ENCODE data around the gene AK5.

Gene AK5

DNA sequence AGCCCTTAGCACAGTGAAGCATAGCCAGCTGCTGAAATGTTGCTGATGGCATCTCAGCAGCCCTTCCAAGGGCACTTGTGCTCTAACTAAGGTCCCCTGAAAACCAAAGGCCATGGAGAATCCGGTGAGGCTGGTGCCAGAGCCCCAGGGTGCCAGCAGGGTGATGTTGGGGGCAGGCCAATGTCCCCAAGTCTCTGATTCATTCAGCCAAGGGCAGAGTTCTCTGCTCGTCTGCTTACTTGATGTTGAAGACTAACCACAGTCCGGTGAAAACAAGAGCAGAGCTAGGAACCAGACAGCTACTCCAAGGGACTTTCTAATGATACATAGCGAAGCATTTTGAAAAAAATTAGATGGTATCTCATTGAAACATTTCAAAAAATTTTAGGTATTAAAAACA, 250.8 kb downstream of the AK5 start:
- no peaks in the 10 kb centered on the region for H3K27me3 ChIP-seq (ENCODE audit: control insufficient read depth in 3 of 3, insufficient read depth in 3 of 3, low read depth in 1 of 3, low read length in 3 of 3)
- no peaks in the 10 kb centered on the region for H3K36me3 ChIP-seq (replicated peaks in 1 of 2; ENCODE audit: control insufficient read depth in 2 of 2, insufficient read depth in 2 of 2, low read length in 2 of 2)
- H2AFZ ChIP-seq (ENCODE audit: low read length): no peak overlapping the region
- no peak overlapping the region for H4K8ac ChIP-seq (ENCODE audit: low read depth, low read length)
- DNase-seq (ENCODE audit: low spot score): no peak
- H3K14ac ChIP-seq (ENCODE audit: low read length): no peak overlapping the region
- no peak overlapping the region for H3K9ac ChIP-seq (ENCODE audit: low read depth, low read length, poor library complexity)
- H3K23ac ChIP-seq (ENCODE audit: low read depth, low read length, poor library complexity): no peak overlapping the region
- no peak overlapping the region for H3K18ac ChIP-seq (ENCODE audit: low read length)
- no peak overlapping the region for H2BK12ac ChIP-seq (ENCODE audit: low read length)
- H2BK15ac ChIP-seq (ENCODE audit: low read length): no peak overlapping the region
- no peak overlapping the region for H2BK120ac ChIP-seq (ENCODE audit: low read depth, low read length)
- H2BK5ac ChIP-seq (ENCODE audit: low read length): no peak overlapping the region
- H3K9me3 ChIP-seq (replicated peaks in 1 of 2; ENCODE audit: control insufficient read depth in 2 of 2, insufficient read depth in 1 of 2, low read depth in 1 of 2, low read length in 2 of 2): no peaks in the 10 kb centered on the region
- H3K4me2 ChIP-seq (ENCODE audit: insufficient read depth, low read length, poor library complexity, severe bottlenecking): no peak overlapping the region
- no CpG with 5 or more reads among the region's 4 CpGs for WGBS, 2 donors (ENCODE audit: extremely low coverage in 2 of 2, insufficient read length in 2 of 2, insufficient replicate concordance in 1 of 2)
- H3K27ac ChIP-seq (replicated peaks; ENCODE audit: low read length): no peak overlapping the region
- H3K79me1 ChIP-seq (ENCODE audit: low read depth, low read length): no peaks in the 10 kb centered on the region
- H4K91ac ChIP-seq (ENCODE audit: low read depth, low read length, poor library complexity): no peak overlapping the region
- no peak overlapping the region for H3K4me3 ChIP-seq (ENCODE audit: low read length in 2 of 2)
- H3K4ac ChIP-seq (ENCODE audit: low read length): no peak overlapping the region
- no peak overlapping the region for H2AK5ac ChIP-seq (ENCODE audit: low read depth, low read length)
- H3K4me1 ChIP-seq (ENCODE audit: control insufficient read depth in 2 of 2, insufficient read depth in 1 of 2, low read depth in 1 of 2, low read length in 2 of 2): no peaks in the 10 kb centered on the region

DNA sequence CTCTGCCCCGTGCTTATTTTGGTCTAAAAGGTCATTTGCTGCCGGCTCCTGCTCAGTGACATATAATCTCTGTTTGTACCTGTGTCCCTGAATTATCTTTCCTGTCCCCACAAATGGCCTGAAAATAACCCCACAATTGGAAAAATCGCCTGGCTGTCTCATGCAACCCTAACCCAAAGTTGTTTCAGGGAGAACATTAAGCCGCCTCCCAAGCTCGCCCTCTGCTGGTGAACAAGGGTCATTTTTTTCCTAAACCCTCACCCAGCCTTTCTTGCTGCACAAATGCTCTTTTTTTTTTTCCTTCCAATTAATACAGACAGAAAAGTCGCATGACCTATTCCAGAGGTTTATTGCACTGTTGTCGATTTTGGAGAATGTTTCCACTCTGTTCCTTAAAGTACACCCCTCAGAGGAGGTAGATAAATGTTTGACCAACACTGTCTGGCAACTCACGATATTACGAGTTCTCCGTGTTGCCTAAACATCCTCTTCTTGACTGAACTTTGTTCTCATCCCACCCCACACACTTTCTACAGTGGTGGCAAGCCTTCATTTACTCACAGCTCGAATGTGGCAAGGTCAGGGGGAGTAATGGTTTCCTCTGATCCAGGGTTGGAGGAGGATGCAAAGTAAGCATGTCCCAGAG, 252.0 kb downstream of the AK5 start:
- Histone ChIP-seq H3K14ac (ENCODE audit: low read length) (no peak overlapping the region), H3K9ac (ENCODE audit: low read depth, low read length, poor library complexity) (no peak overlapping the region), H3K4me2 (ENCODE audit: insufficient read depth, low read length, poor library complexity, severe bottlenecking) (no peak overlapping the region), H4K91ac (ENCODE audit: low read depth, low read length, poor library complexity) (no peak overlapping the region), H3K4me3 (ENCODE audit: low read length in 2 of 2) (no peak overlapping the region), H3K36me3 (replicated peaks in 1 of 2; ENCODE audit: control insufficient read depth in 2 of 2, insufficient read depth in 2 of 2, low read length in 2 of 2) (no peaks in the 10 kb centered on the region), H3K9me3 (replicated peaks in 1 of 2; ENCODE audit: control insufficient read depth in 2 of 2, insufficient read depth in 1 of 2, low read depth in 1 of 2, low read length in 2 of 2) (no peaks in the 10 kb centered on the region), H4K8ac (ENCODE audit: low read depth, low read length) (no peak overlapping the region), H3K23ac (ENCODE audit: low read depth, low read length, poor library complexity) (no peak overlapping the region), H2AFZ (ENCODE audit: low read length) (peak overlapping the region; percentile 61), H3K4me1 (ENCODE audit: control insufficient read depth in 2 of 2, insufficient read depth in 1 of 2, low read depth in 1 of 2, low read length in 2 of 2) (no peaks in the 10 kb centered on the region), H3K27ac (replicated peaks; ENCODE audit: low read length) (no peak overlapping the region), H2BK5ac (ENCODE audit: low read length) (no peak overlapping the region), H3K27me3 (ENCODE audit: control insufficient read depth in 3 of 3, insufficient read depth in 3 of 3, low read depth in 1 of 3, low read length in 3 of 3) (no peaks in the 10 kb centered on the region), H2AK5ac (ENCODE audit: low read depth, low read length) (no peak overlapping the region), H3K4ac (ENCODE audit: low read length) (no peak overlapping the region), H3K79me1 (ENCODE audit: low read depth, low read length) (no peaks in the 10 kb centered on the region), H2BK120ac (ENCODE audit: low read depth, low read length) (no peak overlapping the region), H3K18ac (ENCODE audit: low read length) (no peak overlapping the region), H2BK12ac (ENCODE audit: low read length) (no peak overlapping the region), H2BK15ac (ENCODE audit: low read length) (no peak overlapping the region)
- WGBS, 2 donors (ENCODE audit: extremely low coverage in 2 of 2, insufficient read length in 2 of 2, insufficient replicate concordance in 1 of 2): no CpG with 5 or more reads among the region's 11 CpGs
- DNase-seq (ENCODE audit: low spot score): peak; percentile 52

DNA sequence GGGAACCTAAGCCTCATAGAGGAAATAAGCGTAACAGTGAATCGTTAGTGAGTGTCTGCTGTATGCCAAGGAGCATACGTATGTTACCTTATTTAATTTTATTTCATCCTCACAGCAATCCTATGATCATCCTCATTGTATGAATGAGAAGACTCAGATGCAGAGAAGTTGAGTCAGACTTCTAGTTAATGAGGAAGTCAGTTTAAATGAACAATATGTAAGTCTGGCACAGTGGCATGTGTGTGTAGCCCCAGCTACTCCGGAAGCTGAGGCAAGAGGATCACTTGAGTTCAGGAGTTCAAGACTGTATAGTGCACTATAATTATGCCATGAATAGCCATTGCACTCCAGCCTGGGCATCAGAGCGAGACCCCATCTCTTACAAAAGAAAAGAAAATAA, 252.6 kb downstream of the AK5 start:
- Histone ChIP-seq H3K9ac (ENCODE audit: low read depth, low read length, poor library complexity) (no peak overlapping the region), H2BK5ac (ENCODE audit: low read length) (no peak overlapping the region), H2BK15ac (ENCODE audit: low read length) (no peak overlapping the region), H2AFZ (ENCODE audit: low read length) (no peak overlapping the region), H3K36me3 (replicated peaks in 1 of 2; ENCODE audit: control insufficient read depth in 2 of 2, insufficient read depth in 2 of 2, low read length in 2 of 2) (no peaks in the 10 kb centered on the region), H2AK5ac (ENCODE audit: low read depth, low read length) (no peak overlapping the region), H3K23ac (ENCODE audit: low read depth, low read length, poor library complexity) (no peak overlapping the region), H3K27me3 (ENCODE audit: control insufficient read depth in 3 of 3, insufficient read depth in 3 of 3, low read depth in 1 of 3, low read length in 3 of 3) (no peaks in the 10 kb centered on the region), H3K27ac (replicated peaks; ENCODE audit: low read length) (no peak overlapping the region), H3K79me1 (ENCODE audit: low read depth, low read length) (no peaks in the 10 kb centered on the region), H4K8ac (ENCODE audit: low read depth, low read length) (no peak overlapping the region), H2BK120ac (ENCODE audit: low read depth, low read length) (no peak overlapping the region), H3K18ac (ENCODE audit: low read length) (no peak overlapping the region), H3K4me2 (ENCODE audit: insufficient read depth, low read length, poor library complexity, severe bottlenecking) (no peak overlapping the region), H3K4me3 (ENCODE audit: low read length in 2 of 2) (no peak overlapping the region), H3K14ac (ENCODE audit: low read length) (no peak overlapping the region), H4K91ac (ENCODE audit: low read depth, low read length, poor library complexity) (no peak overlapping the region), H3K4me1 (ENCODE audit: control insufficient read depth in 2 of 2, insufficient read depth in 1 of 2, low read depth in 1 of 2, low read length in 2 of 2) (peaks cover 0 to 2% of the 10 kb centered on the region in 2 donors), H3K4ac (ENCODE audit: low read length) (no peak overlapping the region), H3K9me3 (replicated peaks in 1 of 2; ENCODE audit: control insufficient read depth in 2 of 2, insufficient read depth in 1 of 2, low read depth in 1 of 2, low read length in 2 of 2) (no peaks in the 10 kb centered on the region), H2BK12ac (ENCODE audit: low read length) (no peak overlapping the region)
- DNase-seq (ENCODE audit: low spot score): no peak
- no CpG with 5 or more reads among the region's 5 CpGs for whole genome bisulfite sequencing, 2 donors (ENCODE audit: extremely low coverage in 2 of 2, insufficient read length in 2 of 2, insufficient replicate concordance in 1 of 2)

DNA sequence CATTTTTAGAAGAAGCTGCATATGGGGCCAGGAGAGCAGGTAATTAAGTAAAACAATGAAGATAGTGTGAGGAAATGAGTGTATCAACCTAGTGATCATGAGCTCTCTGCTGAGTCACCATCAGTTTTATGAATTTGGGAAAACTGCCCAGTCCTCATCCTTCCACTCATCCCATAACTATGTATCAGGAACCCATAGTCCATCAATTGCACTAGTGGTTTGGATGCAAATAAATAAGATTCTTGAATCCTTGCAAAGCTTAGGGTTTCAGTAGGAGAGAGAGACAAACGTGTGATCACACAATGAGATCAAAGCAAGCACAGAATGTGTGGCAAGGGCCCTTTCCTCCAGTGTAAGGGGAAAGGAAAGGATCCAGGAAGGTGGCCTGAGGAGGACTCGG, 255.0 kb downstream of the AK5 start:
- H3K18ac ChIP-seq (ENCODE audit: low read length): no peak overlapping the region
- H3K27me3 ChIP-seq (ENCODE audit: control insufficient read depth in 3 of 3, insufficient read depth in 3 of 3, low read depth in 1 of 3, low read length in 3 of 3): no peaks in the 10 kb centered on the region
- no peak overlapping the region for H4K91ac ChIP-seq (ENCODE audit: low read depth, low read length, poor library complexity)
- H2BK120ac ChIP-seq (ENCODE audit: low read depth, low read length): no peak overlapping the region
- no peak overlapping the region for H2BK15ac ChIP-seq (ENCODE audit: low read length)
- no peak overlapping the region for H2AK5ac ChIP-seq (ENCODE audit: low read depth, low read length)
- no peak overlapping the region for H3K4ac ChIP-seq (ENCODE audit: low read length)
- WGBS, 2 donors (ENCODE audit: extremely low coverage in 2 of 2, insufficient read length in 2 of 2, insufficient replicate concordance in 1 of 2): no CpG with 5 or more reads among the region's 2 CpGs
- H2BK5ac ChIP-seq (ENCODE audit: low read length): no peak overlapping the region
- no peak overlapping the region for H2BK12ac ChIP-seq (ENCODE audit: low read length)
- no peak overlapping the region for H3K4me2 ChIP-seq (ENCODE audit: insufficient read depth, low read length, poor library complexity, severe bottlenecking)
- no peak overlapping the region for H3K27ac ChIP-seq (replicated peaks; ENCODE audit: low read length)
- no peaks in the 10 kb centered on the region for H3K36me3 ChIP-seq (replicated peaks in 1 of 2; ENCODE audit: control insufficient read depth in 2 of 2, insufficient read depth in 2 of 2, low read length in 2 of 2)
- peaks cover 0 to 7% of the 10 kb centered on the region in 2 donors for H3K4me1 ChIP-seq (ENCODE audit: control insufficient read depth in 2 of 2, insufficient read depth in 1 of 2, low read depth in 1 of 2, low read length in 2 of 2)
- no peak overlapping the region for H3K4me3 ChIP-seq (ENCODE audit: low read length in 2 of 2)
- H2AFZ ChIP-seq (ENCODE audit: low read length): no peak overlapping the region
- H3K79me1 ChIP-seq (ENCODE audit: low read depth, low read length): no peaks in the 10 kb centered on the region
- H3K14ac ChIP-seq (ENCODE audit: low read length): no peak overlapping the region
- no peak for DNase-seq (ENCODE audit: low spot score)
- H3K23ac ChIP-seq (ENCODE audit: low read depth, low read length, poor library complexity): no peak overlapping the region
- H3K9ac ChIP-seq (ENCODE audit: low read depth, low read length, poor library complexity): no peak overlapping the region
- no peaks in the 10 kb centered on the region for H3K9me3 ChIP-seq (replicated peaks in 1 of 2; ENCODE audit: control insufficient read depth in 2 of 2, insufficient read depth in 1 of 2, low read depth in 1 of 2, low read length in 2 of 2)
- H4K8ac ChIP-seq (ENCODE audit: low read depth, low read length): no peak overlapping the region
